ENCODE data around the gene SWAP70.
A peak's percentile ranks its signal among the peaks of the same experiment; 100 is the strongest.

GRCh38 chr11:9748361-9748970, 84.6 kb downstream of the SWAP70 start:
- TF ChIP-seq CTCF (IDR thresholded peaks at IDR 0.05) (peak; percentile 43 to 96 (median 88)), POLR2A (IDR thresholded peaks at IDR 0.05) (no peak)
